ENCODE measurements around the gene AP2A2.
"Not testable (repeated sequence)": the region's sequence is repeated elsewhere in the genome, so short reads cannot be mapped to it uniquely, and the experiment has no call there.

Gene AP2A2

GRCh38 chr11:1012740-1013630, 87.3 kb downstream of the AP2A2 start:
- DNase-seq = no peak

- no peak for DNase-seq
Observed at GRCh38 chr11:1013631-1013935, 87.9 kb downstream of the AP2A2 start.

- no peak for DNase-seq
Observed at GRCh38 chr11:1014276-1014675, 88.6 kb downstream of the AP2A2 start.

GRCh38 chr11:1015064-1015463, 89.4 kb downstream of the AP2A2 start:
- no peak for DNase-seq

DNA sequence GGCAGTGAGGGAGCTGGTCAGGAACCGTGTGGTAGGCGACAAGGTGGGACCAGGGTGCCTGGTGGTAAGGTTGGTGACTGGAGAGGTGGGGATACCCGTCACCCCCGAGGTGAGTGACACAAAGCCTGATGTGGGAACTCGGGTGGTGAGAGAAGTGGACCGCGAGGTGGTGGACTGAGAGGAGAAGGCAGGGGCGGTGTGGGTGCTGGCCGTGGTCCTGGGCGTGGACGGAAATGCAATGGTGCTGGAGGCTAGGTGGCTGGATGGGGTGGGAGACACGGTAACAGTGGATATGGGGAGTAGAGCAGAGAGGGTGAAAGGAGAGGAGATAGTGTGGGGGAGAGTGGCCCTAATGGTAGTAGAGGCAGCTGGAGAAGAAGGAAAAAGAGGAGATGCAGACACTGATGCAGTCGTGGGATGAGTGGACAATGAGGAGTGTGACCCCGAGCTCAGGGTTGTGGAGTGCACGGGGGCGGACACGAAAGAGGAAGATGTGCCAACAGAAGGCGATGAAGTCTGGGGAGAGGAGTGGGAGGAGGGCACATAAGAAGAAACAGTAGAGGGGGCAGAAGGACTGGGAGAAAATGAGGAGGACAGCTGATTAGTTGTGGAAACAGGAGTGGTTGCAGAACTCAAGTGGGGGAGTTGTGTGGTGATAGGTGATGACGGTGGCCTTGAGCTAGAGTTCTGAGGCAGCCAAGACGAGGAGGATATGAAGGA, 90.3 kb downstream of the AP2A2 start:
- DNase-seq = no peak

DNA sequence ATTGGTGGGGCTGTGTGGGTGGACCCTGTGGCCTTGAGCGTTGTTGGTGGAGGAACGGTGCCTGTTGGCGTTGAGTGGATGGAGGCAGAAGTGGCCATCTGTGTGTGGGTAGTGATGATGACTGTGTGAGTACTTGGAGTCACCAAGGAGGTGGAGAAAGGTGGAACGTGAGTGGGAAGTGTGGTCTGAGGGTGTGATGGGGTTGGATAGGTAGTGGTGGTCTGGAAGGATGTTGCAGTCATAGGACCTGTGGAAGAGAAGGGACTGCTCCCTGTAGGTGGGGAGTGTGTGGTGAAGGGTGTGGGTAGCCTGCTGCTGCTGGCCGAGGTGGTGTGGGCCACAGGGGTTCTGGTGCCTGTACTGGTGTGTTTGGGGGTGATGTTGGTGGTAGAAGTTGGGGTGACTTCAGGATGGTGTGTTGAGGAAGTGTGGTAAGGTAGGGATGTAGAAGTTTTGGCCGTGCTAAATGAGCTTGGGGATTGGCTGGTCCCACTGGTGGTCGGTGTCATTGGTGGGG, 91.0 kb downstream of the AP2A2 start:
- DNase-seq = not testable (repeated sequence)

- no peak for DNase-seq
Observed at GRCh38 chr11:1017269-1018005, 91.8 kb downstream of the AP2A2 start.

DNA sequence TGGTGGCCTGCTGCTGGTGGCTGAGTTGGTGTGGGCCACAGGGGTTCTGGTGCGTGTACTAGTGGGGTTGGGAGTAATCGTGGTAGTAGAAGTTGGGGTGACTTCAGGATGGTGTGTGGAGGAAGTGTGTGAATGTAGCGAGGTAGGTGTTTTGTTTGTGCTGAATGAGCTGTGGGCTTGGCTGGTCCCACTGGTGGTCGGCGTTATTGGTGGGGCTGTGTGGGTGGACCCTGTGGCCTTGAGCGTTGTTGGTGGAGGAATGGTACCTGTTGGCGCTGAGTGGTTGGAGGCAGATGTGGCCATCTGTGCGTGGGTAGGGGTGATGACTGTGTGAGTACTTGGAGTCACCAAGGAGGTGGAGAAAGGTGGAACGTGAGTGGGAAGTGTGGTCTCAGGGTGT, 92.4 kb downstream of the AP2A2 start:
- no peak for DNase-seq

GRCh38 chr11:1019321-1019910, 93.7 kb downstream of the AP2A2 start:
- DNase-seq = no peak

GRCh38 chr11:1020211-1020905, 94.7 kb downstream of the AP2A2 start:
- no peak for DNase-seq

DNA sequence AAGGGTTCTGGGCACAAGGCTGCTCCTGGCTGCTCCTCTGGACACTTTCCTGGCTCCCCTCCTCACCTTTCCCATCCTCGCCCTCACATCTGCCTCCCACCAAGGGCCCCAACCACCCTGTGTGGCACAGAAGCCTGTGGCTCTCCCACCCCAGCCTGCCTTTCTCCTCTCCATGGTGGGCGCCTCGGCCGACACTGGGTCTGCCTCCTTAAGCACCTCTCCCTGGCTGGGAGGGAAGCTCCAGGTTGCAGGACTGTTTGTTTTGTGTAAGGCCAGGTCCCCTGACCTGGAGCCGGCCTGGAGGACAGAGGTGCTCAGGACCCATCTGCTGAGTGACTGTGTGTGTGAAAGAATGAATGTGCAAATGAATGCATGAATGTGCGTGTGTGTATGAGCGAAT, 96.7 kb downstream of the AP2A2 start:
- DNase-seq = no peak

GRCh38 chr11:1022908-1023810, 97.5 kb downstream of the AP2A2 start:
- no peak for DNase-seq

- no peak for DNase-seq
Observed at GRCh38 chr11:1023811-1024596, 98.3 kb downstream of the AP2A2 start.

DNA sequence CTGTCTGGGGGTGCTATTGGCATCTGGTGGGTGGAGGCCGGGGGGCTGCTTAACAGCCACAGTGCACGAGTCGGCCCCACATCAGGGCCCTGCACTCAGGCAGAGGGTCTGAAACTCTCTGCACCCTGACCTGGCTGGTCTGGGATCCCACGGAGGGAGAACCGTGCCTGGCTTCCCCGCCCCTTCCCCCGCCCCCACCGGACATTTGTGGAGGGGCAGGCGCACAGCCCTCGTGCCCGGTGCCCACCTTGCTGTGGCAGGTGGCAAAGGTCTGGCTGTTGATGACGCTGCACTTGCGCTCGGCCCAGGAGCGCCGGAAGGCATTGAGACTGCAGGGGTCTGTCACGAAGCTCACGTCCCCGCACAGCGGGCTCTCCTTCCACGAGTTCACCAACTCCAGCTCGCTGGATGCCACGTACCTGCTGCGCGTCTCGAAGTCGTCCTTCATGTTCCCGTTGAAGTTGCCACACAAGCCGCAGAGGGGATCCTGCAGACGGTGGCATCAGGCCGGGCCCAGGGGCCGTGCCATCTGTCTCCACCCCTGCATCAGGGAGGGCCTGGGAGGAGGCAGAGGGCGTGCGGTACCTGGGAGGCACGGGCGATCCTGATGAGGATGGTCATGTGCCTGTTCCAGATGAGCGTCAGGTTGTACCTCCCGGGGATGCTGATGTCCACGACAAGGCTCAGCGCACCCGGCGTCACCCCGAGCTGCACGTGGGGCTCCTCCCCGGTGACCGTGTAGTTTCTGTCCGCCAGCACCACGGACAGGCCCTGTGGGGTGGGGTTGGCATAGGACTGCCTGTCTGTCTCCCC, 99.1 kb downstream of the AP2A2 start:
- no peak for DNase-seq

- no peak for DNase-seq
Observed at GRCh38 chr11:1025410-1026162, 99.9 kb downstream of the AP2A2 start.

GRCh38 chr11:1026163-1026450, 100.4 kb downstream of the AP2A2 start:
- no peak for DNase-seq

GRCh38 chr11:1026641-1027482, 101.2 kb downstream of the AP2A2 start:
- DNase-seq = no peak

Measured in amygdala (tissue), 56 donors.